HCT116 (cell line): ENCODE results near the gene OXER1. TPM values are rescaled to one million over a fixed set of nuclear protein-coding genes. Genes with fewer than 3 reads are reported as not detected.

ENCODE experiments used
- ATAC-seq: fragments of 200-7000 bp; cut with Tn5 transposase; 2 replicates; pipeline ENCODE4 v1.9.1; 2020; ENCODE audit warnings: mild to moderate bottlenecking, moderate library complexity
- BruUV-seq: library from RNA; stranded (reverse); fragments of 400-500 nt; replicated peaks from 2 replicates; lab custom pipeline; 2021; lab: Mats Ljungman, UMichigan
- CTCF ChIA-PET: fragments of 300-600 bp; sonication (Branson Sonifier 250); formaldehyde crosslinking; loops from one replicate; lab custom pipeline; 2021; ENCODE audit warnings: antibody characterized with exemption; lab: Charles Lee
- POLR2A ChIA-PET: fragments of 300-600, 350-600 bp; sonication (Branson Sonifier 250); formaldehyde crosslinking; loops from one replicate; lab custom pipeline; 2021; ENCODE audit warnings: antibody characterized with exemption; lab: Charles Lee
- RAD21 ChIA-PET, 2 experiments: fragments of 300-600 bp; sonication (Branson Sonifier 250); formaldehyde crosslinking; loops; one replicate each; lab custom pipeline; 2023; ENCODE audit warnings: low total read pairs in 2 of 2; ENCODE audit not compliant: uncharacterized antibody in 2 of 2, unreplicated experiment in 2 of 2, low non-redundant PET in 1 of 2; lab: Charles Lee
- DNase-seq: peaks from one replicate; pipeline ENCODE4 v3.0.0-alpha.2; 2010; ENCODE audit warnings: low read depth, low spot score
- H2AFZ ChIP-seq: fragments of 200-600 bp; shearing (Covaris generic), sonication (generic); 2 replicates; pipeline ENCODE4 v1.6.1; 2017; ENCODE audit warnings: low read depth, mixed run types, mixed read lengths, antibody characterized with exemption, low read length; ENCODE audit not compliant: poor library complexity, severe bottlenecking
- H3K27ac ChIP-seq: 2 replicates; pipeline ENCODE4 v1.5.1; 2012; ENCODE audit warnings: low read depth, low read length
- H3K27me3 ChIP-seq: fragments of 200-600 bp; sonication (generic); 2 replicates; pipeline ENCODE4 v1.6.1; 2016; ENCODE audit warnings: mixed run types, low read length, mixed read lengths; ENCODE audit not compliant: insufficient read depth
- H3K36me3 ChIP-seq, 2 experiments: fragments of 200-500 bp in 1 of 2; fragments of 200-600 bp in 1 of 2; sonication (Bioruptor generic) in 1 of 2; sonication (generic) in 1 of 2; 2 replicates each; pipeline versions ENCODE4 v1.5.1 to v1.6.1; 2014 to 2016; ENCODE audit warnings: low read length in 2 of 2, inconsistent platforms in 1 of 2, mixed read lengths in 1 of 2, mixed run types in 1 of 2; ENCODE audit not compliant: insufficient read depth in 2 of 2, control insufficient read depth in 1 of 2
- H3K4me1 ChIP-seq, 2 experiments: fragments of 200-600 bp in 1 of 2; sonication (generic) in 1 of 2; 2 replicates each; pipeline versions ENCODE4 v1.5.1 to v1.6.1; 2012 to 2017; ENCODE audit warnings: low read length in 2 of 2, inconsistent platforms in 1 of 2, mild to moderate bottlenecking in 1 of 2, mixed read lengths in 1 of 2, mixed run types in 1 of 2, moderate library complexity in 1 of 2; ENCODE audit not compliant: insufficient read depth in 2 of 2, control insufficient read depth in 1 of 2
- H3K4me2 ChIP-seq: fragments of 200-600 bp; sonication (generic); 2 replicates; pipeline ENCODE4 v1.6.1; 2017; ENCODE audit warnings: mixed run types, low read length, mixed read lengths
- H3K4me3 ChIP-seq, 2 experiments: fragments of 200-600 bp in 1 of 2; sonication (generic) in 1 of 2; replicated peaks in 1 of 2; 2 replicates each; pipeline ENCODE4 v1.5.1; 2011 to 2016; ENCODE audit warnings: low read length in 2 of 2, control low read depth in 1 of 2, low read depth in 1 of 2, mild to moderate bottlenecking in 1 of 2, mixed read lengths in 1 of 2, mixed run types in 1 of 2
- H3K79me2 ChIP-seq: fragments of 200-600 bp; sonication (generic); 2 replicates; pipeline ENCODE4 v1.6.1; 2017; ENCODE audit warnings: mild to moderate bottlenecking, mixed run types, low read length, moderate library complexity, mixed read lengths; ENCODE audit not compliant: insufficient read depth
- H3K9ac ChIP-seq: fragments of 200-600 bp; sonication (generic); 2 replicates; pipeline ENCODE4 v1.6.1; 2016; ENCODE audit warnings: low read length, mixed read lengths
- H3K9me2 ChIP-seq: fragments of 200-600 bp; sonication (generic), shearing (Covaris generic); 2 replicates; pipeline ENCODE4 v1.6.1; 2017; ENCODE audit warnings: mixed run types, mild to moderate bottlenecking, moderate library complexity; ENCODE audit not compliant: insufficient read depth
- H3K9me3 ChIP-seq, 2 experiments: fragments of 200-500 bp in 1 of 2; fragments of 200-600 bp in 1 of 2; sonication (Bioruptor generic) in 1 of 2; sonication (generic) in 1 of 2; 2 replicates each; pipeline ENCODE4 v1.6.1; 2014 to 2017; ENCODE audit warnings: low read length in 2 of 2, mixed read lengths in 2 of 2, inconsistent platforms in 1 of 2, low read depth in 1 of 2, mild to moderate bottlenecking in 1 of 2, mixed run types in 1 of 2, moderate library complexity in 1 of 2; ENCODE audit not compliant: control insufficient read depth in 1 of 2, insufficient read depth in 1 of 2
- H4K20me1 ChIP-seq: fragments of 200-600 bp; sonication (generic), shearing (Covaris generic); 2 replicates; pipeline ENCODE4 v1.6.1; 2017; ENCODE audit warnings: mixed run types, mild to moderate bottlenecking, moderate library complexity; ENCODE audit not compliant: insufficient read depth
- ATF3 ChIP-seq: IDR thresholded peaks from 2 replicates; pipeline ENCODE4 v1.6.1; 2012
- EGR1 ChIP-seq: IDR thresholded peaks from 2 replicates; pipeline ENCODE4 v1.6.1; 2012; ENCODE audit warnings: low read depth
- ELF1 ChIP-seq: IDR thresholded peaks from 2 replicates; pipeline ENCODE4 v1.6.1; 2012; ENCODE audit warnings: low read depth, borderline replicate concordance
- EZH2phosphoT487 ChIP-seq: fragments of 200-600 bp; IDR thresholded peaks from 2 replicates; pipeline ENCODE4 v1.6.1; 2018; ENCODE audit warnings: antibody characterized with exemption, borderline replicate concordance
- FOSL1 ChIP-seq: IDR thresholded peaks from 2 replicates; pipeline ENCODE4 v1.6.1; 2012; ENCODE audit warnings: low read depth
- JUND ChIP-seq: IDR thresholded peaks from 2 replicates; pipeline ENCODE4 v1.6.1; 2012
- POLR2A ChIP-seq: IDR thresholded peaks from 2 replicates; pipeline ENCODE4 v1.7.0; 2011; ENCODE audit warnings: borderline replicate concordance; ENCODE audit not compliant: insufficient read depth, insufficient read length; ENCODE audit errors: extremely low read depth
- POLR2AphosphoS5 ChIP-seq: IDR thresholded peaks from 2 replicates; pipeline ENCODE4 v1.6.1; 2011; ENCODE audit warnings: mild to moderate bottlenecking, low read depth, low read length, moderate library complexity
- REST ChIP-seq: IDR thresholded peaks from 2 replicates; pipeline ENCODE4 v1.6.1; 2012; ENCODE audit warnings: low read depth
- SIN3A ChIP-seq: IDR thresholded peaks from 2 replicates; pipeline ENCODE4 v1.6.1; 2012; ENCODE audit warnings: low read depth
- SP1 ChIP-seq: IDR thresholded peaks from 2 replicates; pipeline ENCODE4 v1.6.1; 2012; ENCODE audit warnings: low read depth
- SRF ChIP-seq: IDR thresholded peaks from 2 replicates; pipeline ENCODE4 v1.6.1; 2012; ENCODE audit warnings: low read depth
- TCF7L2 ChIP-seq: IDR thresholded peaks from 2 replicates; pipeline ENCODE4 v1.7.0; 2011; ENCODE audit warnings: borderline replicate concordance, inconsistent platforms; ENCODE audit not compliant: insufficient read depth, insufficient read length; ENCODE audit errors: extremely low read depth
- YY1 ChIP-seq: IDR thresholded peaks from 2 replicates; pipeline ENCODE4 v1.6.1; 2011; ENCODE audit warnings: low read length, low read depth, moderate library complexity, mild to moderate bottlenecking; ENCODE audit not compliant: insufficient replicate concordance; ENCODE audit errors: extremely low read depth
- ZBTB33 ChIP-seq: IDR thresholded peaks from 2 replicates; pipeline ENCODE4 v1.6.1; 2011; ENCODE audit warnings: mild to moderate bottlenecking, low read length, moderate library complexity; ENCODE audit not compliant: insufficient replicate concordance; ENCODE audit errors: extremely low read depth
- ZFX ChIP-seq: fragments of 450-650 bp; IDR thresholded peaks from 2 replicates; pipeline ENCODE4 v1.6.1; 2017
- ZNF274 ChIP-seq: fragments of 200-500 bp; sonication (Bioruptor generic); IDR thresholded peaks from 2 replicates; pipeline ENCODE4 v1.6.1; 2014; ENCODE audit warnings: mild to moderate bottlenecking, low read depth, low read length, inconsistent platforms
- intact Hi-C: fragments of 100-400 bp; cut with micrococcal nuclease; formaldehyde crosslinking; loops from 2 replicates; pipeline ENCODE4 v1.10.0; 2022
- total RNA-seq: library from RNA; stranded (reverse); gene quantifications from one replicate; pipeline ENCODE4 v1.2.1, GENCODE V29; 2021; ENCODE audit not compliant: unreplicated experiment
- TF ChIP-seq, protein P1 (sequence below): IDR thresholded peaks from 2 replicates; pipeline ENCODE4 v1.6.1; 2012
- TF ChIP-seq, protein P2 (sequence below), 3 experiments: fragments of 200-600 bp in 1 of 3; sonication (generic) in 1 of 3; IDR thresholded peaks in 2 of 3; conservative IDR thresholded peaks in 1 of 3; 2 replicates each; pipeline ENCODE4 v1.5.1; 2012 to 2017; ENCODE audit warnings: low read depth in 2 of 3, low read length in 2 of 3, antibody characterized with exemption in 1 of 3, borderline replicate concordance in 1 of 3, control low read depth in 1 of 3, mild to moderate bottlenecking in 1 of 3, mixed read lengths in 1 of 3, mixed run types in 1 of 3, moderate library complexity in 1 of 3; ENCODE audit not compliant: insufficient read depth in 1 of 3

Gene OXER1
- total RNA-seq, 1 experiment from 2014 or later = not detected

DNA sequence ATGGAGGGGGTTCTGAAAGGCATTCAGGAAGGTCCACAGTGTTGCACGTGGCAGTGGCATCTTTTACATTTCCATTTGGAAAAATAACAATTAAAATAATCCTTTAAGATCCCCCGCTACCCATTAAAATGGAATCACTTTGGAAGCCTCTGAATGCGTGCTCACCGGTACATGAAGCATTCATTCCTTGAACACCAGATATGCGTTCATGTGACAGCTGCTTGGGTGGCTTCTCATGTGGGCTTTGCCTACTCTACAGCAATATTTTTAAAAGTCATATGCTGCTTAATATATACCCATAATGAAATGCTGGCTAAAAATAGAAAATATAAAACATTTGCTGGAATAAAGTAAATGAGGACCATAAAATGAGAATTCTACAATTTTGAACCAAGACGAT lies 42.9 kb upstream of the OXER1 start:
- POLR2A ChIA-PET = no interaction called here
- H3K27me3 ChIP-seq = no peaks in the 10 kb centered on the region
- no peak overlapping the region for H2AFZ ChIP-seq
- H3K79me2 ChIP-seq = no peaks in the 10 kb centered on the region
- no peak overlapping the region for H3K27ac ChIP-seq
- intact Hi-C loops = no loop called here
- H4K20me1 ChIP-seq = no peaks in the 10 kb centered on the region
- H3K9me3 ChIP-seq = no peaks in the 10 kb centered on the region
- peaks cover 7 to 20% of the 10 kb centered on the region in 2 experiments for H3K4me1 ChIP-seq
- no peak overlapping the region for H3K4me2 ChIP-seq
- H3K4me3 ChIP-seq = no peak overlapping the region
- CTCF ChIA-PET = no interaction called here
- H3K9ac ChIP-seq = no peak overlapping the region
- RAD21 ChIA-PET = no interaction called here
- no peaks in the 10 kb centered on the region for H3K9me2 ChIP-seq
- BruUV-seq = no TSS peak
- ATAC-seq = no peak
- no peaks in the 10 kb centered on the region for H3K36me3 ChIP-seq
- DNase-seq = no peak
- TF ChIP-seq TCF7L2 (no peak), SP1 (no peak), REST (no peak), ZBTB33 (no peak), ATF3 (no peak), FOSL1 (no peak), JUND (no peak), EZH2phosphoT487 (no peak), EGR1 (no peak), ELF1 (no peak), POLR2AphosphoS5 (no peak), ZFX (no peak), SRF (no peak), POLR2A (no peak), ZNF274 (no peak), SIN3A (no peak), YY1 (no peak)
- TF ChIP-seq, protein P1, sequence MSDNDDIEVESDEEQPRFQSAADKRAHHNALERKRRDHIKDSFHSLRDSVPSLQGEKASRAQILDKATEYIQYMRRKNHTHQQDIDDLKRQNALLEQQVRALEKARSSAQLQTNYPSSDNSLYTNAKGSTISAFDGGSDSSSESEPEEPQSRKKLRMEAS = no peak
- TF ChIP-seq, protein P2, sequence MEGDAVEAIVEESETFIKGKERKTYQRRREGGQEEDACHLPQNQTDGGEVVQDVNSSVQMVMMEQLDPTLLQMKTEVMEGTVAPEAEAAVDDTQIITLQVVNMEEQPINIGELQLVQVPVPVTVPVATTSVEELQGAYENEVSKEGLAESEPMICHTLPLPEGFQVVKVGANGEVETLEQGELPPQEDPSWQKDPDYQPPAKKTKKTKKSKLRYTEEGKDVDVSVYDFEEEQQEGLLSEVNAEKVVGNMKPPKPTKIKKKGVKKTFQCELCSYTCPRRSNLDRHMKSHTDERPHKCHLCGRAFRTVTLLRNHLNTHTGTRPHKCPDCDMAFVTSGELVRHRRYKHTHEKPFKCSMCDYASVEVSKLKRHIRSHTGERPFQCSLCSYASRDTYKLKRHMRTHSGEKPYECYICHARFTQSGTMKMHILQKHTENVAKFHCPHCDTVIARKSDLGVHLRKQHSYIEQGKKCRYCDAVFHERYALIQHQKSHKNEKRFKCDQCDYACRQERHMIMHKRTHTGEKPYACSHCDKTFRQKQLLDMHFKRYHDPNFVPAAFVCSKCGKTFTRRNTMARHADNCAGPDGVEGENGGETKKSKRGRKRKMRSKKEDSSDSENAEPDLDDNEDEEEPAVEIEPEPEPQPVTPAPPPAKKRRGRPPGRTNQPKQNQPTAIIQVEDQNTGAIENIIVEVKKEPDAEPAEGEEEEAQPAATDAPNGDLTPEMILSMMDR (IDR thresholded peaks at IDR 0.05 in 2 of 3, conservative IDR thresholded peaks at IDR 0.05 in 1 of 3; ENCODE audit: borderline replicate concordance in 1 of 3, insufficient read depth in 1 of 3, low read depth in 2 of 3, low read length in 2 of 3) = no peak
